ENCODE results near the gene IYD.

Gene IYD

DNA sequence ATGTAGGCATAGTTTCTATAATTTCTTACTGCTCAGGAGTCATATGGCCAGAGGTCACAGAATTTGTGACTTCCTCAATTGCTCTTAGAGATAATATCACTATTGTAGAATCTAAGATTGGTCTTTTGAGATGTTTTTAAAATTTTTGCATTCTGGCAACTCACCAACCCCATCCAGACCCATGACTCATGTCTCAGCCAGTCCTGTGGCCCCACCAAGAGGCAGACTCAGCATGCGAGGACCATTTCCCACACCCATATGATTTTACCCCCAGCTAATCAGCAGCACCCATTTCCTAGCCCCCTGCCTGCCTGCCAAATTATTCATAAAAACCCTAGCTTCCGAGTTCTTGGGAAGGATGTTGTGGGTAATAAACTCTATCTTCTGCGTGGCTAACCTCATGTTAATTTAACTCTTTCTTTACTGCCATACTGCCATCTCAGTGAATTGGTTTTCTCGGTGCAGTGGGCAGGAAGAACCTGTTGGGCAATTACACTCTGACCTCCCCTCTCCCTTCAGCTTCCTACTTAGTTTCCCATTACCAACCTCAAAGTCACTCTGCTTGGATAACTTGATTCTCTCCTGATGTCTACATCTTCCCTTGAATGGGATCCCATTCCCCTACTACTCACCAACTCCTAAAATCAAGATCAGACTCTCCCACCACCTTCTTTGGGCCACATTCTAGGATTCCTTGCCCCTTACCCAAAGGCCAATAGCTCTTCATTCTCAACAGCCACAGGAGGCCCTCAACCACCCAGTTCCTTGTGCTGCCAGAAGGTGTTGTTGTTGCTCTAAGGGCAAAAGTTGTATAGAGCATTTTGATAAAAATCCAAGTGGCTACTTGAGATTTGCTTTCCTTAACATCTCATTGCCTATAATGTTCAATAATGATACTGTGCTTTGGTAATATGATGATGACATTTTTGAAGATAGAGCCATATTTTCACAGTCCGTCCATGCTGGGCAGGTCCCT is 16.2 kb upstream of the IYD start:
- H3K36me3 ChIP-seq (ENCODE audit: control insufficient read depth, insufficient read depth, low read length): no peaks in the 10 kb centered on the region
- H3K27ac ChIP-seq (ENCODE audit: low read depth, low read length, severe bottlenecking): no peak overlapping the region
- H3K4me1 ChIP-seq (ENCODE audit: control insufficient read depth, insufficient read depth, low read length, poor library complexity, severe bottlenecking): peaks cover 13% of the 10 kb centered on the region
- no peaks in the 10 kb centered on the region for H3K9me3 ChIP-seq (ENCODE audit: control insufficient read depth, low read length)
- no peak overlapping the region for H3K4me3 ChIP-seq (ENCODE audit: extremely low read depth, insufficient read depth, low read length, poor library complexity, severe bottlenecking)
- 84 to 93% methylated on average over 2 to 3 of the region's 5 CpGs for WGBS, 2 experiments (ENCODE audit: insufficient coverage in 2 of 2)

DNA sequence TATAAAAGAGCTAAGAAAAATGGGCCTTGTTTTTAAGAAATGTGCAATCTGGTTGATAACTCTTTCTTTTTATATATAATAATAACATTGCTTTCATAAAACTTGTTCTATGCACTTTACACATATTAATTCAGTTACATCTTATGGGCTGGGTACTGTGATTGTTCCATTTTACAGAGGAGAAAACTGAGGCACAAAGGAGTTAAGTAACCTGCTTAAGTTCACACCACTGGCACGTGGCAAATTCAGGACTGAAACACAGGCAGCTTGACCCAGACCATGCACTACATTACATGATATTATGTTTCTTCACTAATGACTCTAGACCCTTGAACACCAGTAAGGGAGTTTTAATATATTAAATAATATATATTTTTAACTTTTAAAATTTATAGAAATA is 15.4 kb upstream of the IYD start:
- Histone ChIP-seq H3K27ac (ENCODE audit: low read depth, low read length, severe bottlenecking) (no peak overlapping the region), H3K36me3 (ENCODE audit: control insufficient read depth, insufficient read depth, low read length) (no peaks in the 10 kb centered on the region)
- WGBS, 2 experiments (ENCODE audit: insufficient coverage in 2 of 2): no CpG with 5 or more reads among the region's 1 CpG

DNA sequence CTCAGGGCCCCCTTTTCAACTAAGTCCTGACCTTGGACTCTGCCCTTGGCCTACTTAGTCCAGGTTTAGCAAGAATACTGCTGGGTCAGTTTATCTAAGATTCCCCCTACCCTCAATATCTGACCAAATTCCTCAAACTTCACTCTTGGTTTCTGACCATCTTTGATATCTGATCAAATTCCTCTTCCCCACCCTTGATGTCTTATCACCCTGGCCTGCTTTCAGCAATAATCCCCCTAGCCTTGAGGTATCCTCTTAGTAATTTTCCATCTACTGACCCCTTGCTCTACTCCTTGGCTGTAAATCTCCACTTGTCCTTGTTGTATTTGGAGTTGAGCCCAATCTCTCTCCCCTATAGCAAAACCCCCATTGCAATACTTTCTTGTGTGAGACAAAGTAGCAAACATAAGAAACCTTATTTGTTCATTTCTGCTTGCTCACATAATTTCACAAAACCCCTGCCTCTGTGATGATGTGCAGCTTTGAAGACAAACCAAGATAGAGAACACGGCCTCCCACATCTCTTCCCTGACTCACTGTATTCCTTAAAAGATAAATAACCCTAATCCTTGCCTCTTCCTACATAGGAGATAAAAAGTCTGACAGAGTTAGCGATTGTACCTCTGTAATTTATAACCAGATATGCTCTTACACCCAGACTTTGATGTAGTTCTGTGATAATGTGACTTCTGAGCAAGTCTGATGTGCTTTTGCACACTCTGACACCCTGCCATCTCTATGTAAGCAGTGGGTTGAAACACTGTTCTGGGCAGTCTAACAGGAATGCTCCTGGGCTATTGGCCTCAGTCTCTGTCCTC is 13.8 kb upstream of the IYD start:
- H3K27ac ChIP-seq (ENCODE audit: low read depth, low read length, severe bottlenecking): no peak overlapping the region
- WGBS, 2 experiments (ENCODE audit: insufficient coverage in 2 of 2): no CpG with 5 or more reads among the region's 2 CpGs
- H3K4me3 ChIP-seq (ENCODE audit: extremely low read depth, insufficient read depth, low read length, poor library complexity, severe bottlenecking): no peak overlapping the region
- no peaks in the 10 kb centered on the region for H3K9me3 ChIP-seq (ENCODE audit: control insufficient read depth, low read length)
- H3K4me1 ChIP-seq (ENCODE audit: control insufficient read depth, insufficient read depth, low read length, poor library complexity, severe bottlenecking): peaks cover 13% of the 10 kb centered on the region
- no peaks in the 10 kb centered on the region for H3K36me3 ChIP-seq (ENCODE audit: control insufficient read depth, insufficient read depth, low read length)

More for the DNA sequence above, 15.4 kb upstream of the IYD start:
- H3K9me3 ChIP-seq (ENCODE audit: control insufficient read depth, low read length): no peaks in the 10 kb centered on the region
- no peak overlapping the region for H3K4me3 ChIP-seq (ENCODE audit: extremely low read depth, insufficient read depth, low read length, poor library complexity, severe bottlenecking)
- peaks cover 13% of the 10 kb centered on the region for H3K4me1 ChIP-seq (ENCODE audit: control insufficient read depth, insufficient read depth, low read length, poor library complexity, severe bottlenecking)

DNA sequence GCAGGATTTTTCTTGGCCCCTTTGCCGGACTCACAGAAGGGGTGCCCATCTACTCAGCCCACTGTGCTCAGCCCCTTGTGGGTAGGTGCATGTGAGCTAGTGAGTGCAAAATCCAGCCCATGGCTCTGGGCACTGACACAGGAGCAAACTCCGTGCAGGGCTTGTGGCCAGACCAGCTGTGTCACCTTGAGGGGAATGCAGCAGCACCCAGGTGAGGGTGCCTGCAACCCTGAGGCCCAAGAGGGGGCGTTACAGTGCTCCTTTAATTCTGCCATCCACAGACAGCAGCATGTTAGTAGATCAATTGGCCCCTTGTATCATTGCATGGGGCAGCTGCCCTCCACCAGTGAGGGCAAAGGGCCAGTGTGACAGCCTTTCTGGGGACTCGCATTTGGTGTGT is 12.9 kb upstream of the IYD start:
- H3K36me3 ChIP-seq (ENCODE audit: control insufficient read depth, insufficient read depth, low read length): no peaks in the 10 kb centered on the region
- no peaks in the 10 kb centered on the region for H3K9me3 ChIP-seq (ENCODE audit: control insufficient read depth, low read length)
- H3K4me1 ChIP-seq (ENCODE audit: control insufficient read depth, insufficient read depth, low read length, poor library complexity, severe bottlenecking): peaks cover 13% of the 10 kb centered on the region
- H3K4me3 ChIP-seq (ENCODE audit: extremely low read depth, insufficient read depth, low read length, poor library complexity, severe bottlenecking): no peak overlapping the region
- H3K27ac ChIP-seq (ENCODE audit: low read depth, low read length, severe bottlenecking): no peak overlapping the region
- WGBS, 2 experiments (ENCODE audit: insufficient coverage in 2 of 2): 81 to 94% methylated on average over 2 to 4 of the region's 4 CpGs

DNA sequence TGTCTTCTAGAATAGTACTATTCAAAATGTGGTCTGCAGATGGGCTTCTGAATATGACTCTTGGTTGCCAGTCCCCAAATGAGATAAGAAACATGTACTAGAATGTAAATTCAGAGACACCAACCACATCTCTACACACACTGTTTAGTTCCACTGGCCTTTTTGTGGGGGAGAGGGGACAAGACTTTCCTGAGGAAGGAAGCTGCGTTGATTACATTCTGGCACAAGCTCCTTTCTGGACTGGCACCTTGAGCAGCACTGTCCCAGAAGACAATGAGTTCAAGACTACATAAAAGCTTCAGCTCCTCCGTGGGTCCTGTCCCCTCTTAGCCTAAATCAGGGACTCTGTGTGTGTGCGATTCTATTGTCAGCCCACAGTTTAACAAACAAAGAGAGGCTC is 6.9 kb upstream of the IYD start:
- H3K9me3 ChIP-seq (ENCODE audit: control insufficient read depth, low read length): no peaks in the 10 kb centered on the region
- no peaks in the 10 kb centered on the region for H3K4me1 ChIP-seq (ENCODE audit: control insufficient read depth, insufficient read depth, low read length, poor library complexity, severe bottlenecking)
- 75 to 100% methylated on average over 2 of the region's 3 CpGs for WGBS, 2 experiments (ENCODE audit: insufficient coverage in 2 of 2)
- H3K27ac ChIP-seq (ENCODE audit: low read depth, low read length, severe bottlenecking): no peak overlapping the region
- no peak overlapping the region for H3K4me3 ChIP-seq (ENCODE audit: extremely low read depth, insufficient read depth, low read length, poor library complexity, severe bottlenecking)
- H3K36me3 ChIP-seq (ENCODE audit: control insufficient read depth, insufficient read depth, low read length): no peaks in the 10 kb centered on the region

DNA sequence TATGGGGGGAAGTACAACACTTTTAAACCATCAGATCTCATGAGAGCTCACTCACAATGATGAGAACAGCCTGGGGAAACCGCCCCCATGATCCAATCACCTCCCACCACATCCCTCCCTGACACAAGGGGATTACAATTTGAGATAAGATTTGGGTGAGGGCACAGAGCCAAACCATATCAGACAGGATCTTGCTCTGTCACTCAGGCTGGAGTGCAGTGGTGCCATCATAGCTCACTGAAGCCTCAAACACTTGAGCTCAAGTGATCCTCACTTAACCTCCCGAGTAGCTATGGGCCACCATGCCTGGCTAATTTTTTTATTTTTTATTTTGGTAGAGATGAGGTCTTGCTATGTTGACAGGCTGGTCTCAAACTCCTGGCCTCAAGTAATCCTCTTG is 5.1 kb upstream of the IYD start:
- no peaks in the 10 kb centered on the region for H3K36me3 ChIP-seq (ENCODE audit: control insufficient read depth, insufficient read depth, low read length)
- 71% methylated on average over 1 of the region's 2 CpGs; no CpG with 5 or more reads in 1 of the 2 experiments for WGBS, 2 experiments (ENCODE audit: insufficient coverage in 2 of 2)
- H3K9me3 ChIP-seq (ENCODE audit: control insufficient read depth, low read length): no peaks in the 10 kb centered on the region
- no peak overlapping the region for H3K27ac ChIP-seq (ENCODE audit: low read depth, low read length, severe bottlenecking)
- no peaks in the 10 kb centered on the region for H3K4me1 ChIP-seq (ENCODE audit: control insufficient read depth, insufficient read depth, low read length, poor library complexity, severe bottlenecking)
- H3K4me3 ChIP-seq (ENCODE audit: extremely low read depth, insufficient read depth, low read length, poor library complexity, severe bottlenecking): no peak overlapping the region

DNA sequence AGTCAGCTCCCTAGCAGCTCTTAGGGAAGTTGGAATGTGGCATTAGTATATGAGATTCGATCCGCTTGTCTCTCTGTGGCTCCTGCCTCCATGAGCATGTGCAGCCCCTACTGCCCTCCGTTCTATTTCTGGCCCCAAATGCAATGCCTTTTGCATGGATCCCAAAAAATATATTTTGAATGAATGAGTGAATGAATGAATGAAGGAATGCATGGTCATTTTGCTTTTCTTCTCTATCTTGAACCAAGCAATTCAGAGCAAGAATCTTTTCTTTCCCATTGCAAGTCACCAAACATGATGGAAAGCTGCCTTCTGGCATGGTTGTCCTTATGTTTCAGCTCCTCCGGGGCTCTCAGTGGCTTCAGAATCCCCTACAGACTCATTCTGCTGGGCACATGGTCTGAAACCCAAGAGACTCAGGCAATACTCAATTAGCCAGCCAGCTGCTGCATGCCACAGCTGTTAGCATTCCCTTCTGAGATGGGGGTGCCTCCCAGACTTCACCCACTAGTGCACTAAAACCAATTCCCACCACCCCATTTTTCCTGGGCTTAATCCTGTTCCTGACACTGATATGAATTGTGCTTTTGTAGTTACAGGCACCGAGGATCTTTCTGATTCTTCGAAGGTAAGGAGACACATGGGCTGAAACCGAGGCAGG is 2.6 kb upstream of the IYD start:
- Histone ChIP-seq H3K27ac (ENCODE audit: low read depth, low read length, severe bottlenecking) (no peak overlapping the region), H3K4me1 (ENCODE audit: control insufficient read depth, insufficient read depth, low read length, poor library complexity, severe bottlenecking) (no peaks in the 10 kb centered on the region), H3K36me3 (ENCODE audit: control insufficient read depth, insufficient read depth, low read length) (no peaks in the 10 kb centered on the region), H3K9me3 (ENCODE audit: control insufficient read depth, low read length) (no peaks in the 10 kb centered on the region), H3K4me3 (ENCODE audit: extremely low read depth, insufficient read depth, low read length, poor library complexity, severe bottlenecking) (no peak overlapping the region)
- WGBS, 2 experiments (ENCODE audit: insufficient coverage in 2 of 2): 90 to 91% methylated on average over 4 of the region's 7 CpGs

DNA sequence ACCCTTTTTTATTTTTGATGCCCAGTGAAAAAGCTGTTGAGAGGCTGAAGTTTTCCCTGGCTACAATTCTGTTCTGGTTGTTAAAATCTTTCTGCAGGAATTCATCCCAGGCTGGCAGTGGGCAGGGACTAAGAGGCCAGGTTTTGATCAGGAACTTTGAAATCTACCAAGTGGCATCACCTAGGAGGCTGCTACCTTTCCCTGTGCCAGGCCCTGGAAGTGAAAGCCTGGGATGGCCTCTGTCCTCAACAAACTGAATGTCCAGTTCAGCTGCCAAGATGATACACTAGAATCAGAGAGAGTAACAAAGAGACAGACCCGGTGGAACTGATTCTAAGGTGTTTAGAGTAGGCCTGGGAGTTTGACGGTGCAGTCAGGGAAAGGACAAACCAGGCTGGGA is 596 bp downstream of the IYD start:
- 85 to 94% methylated on average over 2 of the region's 2 CpGs for WGBS, 2 experiments (ENCODE audit: insufficient coverage in 2 of 2)
- Histone ChIP-seq H3K36me3 (ENCODE audit: control insufficient read depth, insufficient read depth, low read length) (no peaks in the 10 kb centered on the region), H3K9me3 (ENCODE audit: control insufficient read depth, low read length) (no peaks in the 10 kb centered on the region), H3K4me1 (ENCODE audit: control insufficient read depth, insufficient read depth, low read length, poor library complexity, severe bottlenecking) (no peaks in the 10 kb centered on the region), H3K27ac (ENCODE audit: low read depth, low read length, severe bottlenecking) (no peak overlapping the region), H3K4me3 (ENCODE audit: extremely low read depth, insufficient read depth, low read length, poor library complexity, severe bottlenecking) (no peak overlapping the region)

DNA sequence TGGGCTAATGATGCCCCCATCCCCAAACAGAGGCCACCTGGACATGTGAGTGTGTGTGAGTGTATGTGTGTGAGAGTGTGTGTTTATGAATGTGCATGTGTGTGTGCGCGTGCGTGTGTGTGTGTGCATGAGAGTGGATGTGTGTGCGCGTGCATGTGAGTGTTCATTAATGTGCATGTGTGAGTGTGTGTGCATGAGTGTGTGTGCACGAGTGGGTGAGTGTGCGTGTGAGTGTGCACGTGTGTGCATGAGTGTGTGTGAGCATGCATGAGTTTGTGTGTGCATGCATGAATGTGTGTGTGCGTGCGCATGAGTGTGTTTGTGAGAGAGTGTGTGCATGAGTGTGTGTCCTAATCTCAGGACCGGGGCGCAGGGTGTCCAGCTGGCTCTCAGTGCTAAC is 1.3 kb downstream of the IYD start:
- H3K4me3 ChIP-seq (ENCODE audit: extremely low read depth, insufficient read depth, low read length, poor library complexity, severe bottlenecking): no peak overlapping the region
- WGBS, 2 experiments (ENCODE audit: insufficient coverage in 2 of 2): 89% methylated on average over 10 to 12 of the region's 12 CpGs

DNA sequence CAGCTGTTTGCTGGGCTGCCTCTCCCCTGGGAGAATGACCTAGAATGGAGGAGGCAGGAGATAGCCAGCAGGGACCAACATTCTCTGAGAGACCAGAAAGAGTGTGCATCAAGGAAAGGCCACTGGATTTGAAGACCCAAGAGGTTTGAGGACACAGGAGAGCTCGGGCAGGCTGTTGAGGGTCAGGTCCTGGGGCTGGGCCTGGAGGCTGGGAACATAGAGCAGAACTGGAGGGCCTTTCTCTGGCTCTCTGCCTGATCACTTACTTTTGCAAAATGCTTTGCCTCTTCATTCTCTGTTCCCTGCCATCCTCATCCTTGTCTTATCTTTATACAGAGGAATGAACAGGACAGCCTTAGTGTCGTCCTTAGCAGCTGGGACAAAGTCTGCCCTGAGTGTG is 2.5 kb downstream of the IYD start:
- Histone ChIP-seq H3K4me1 (ENCODE audit: control insufficient read depth, insufficient read depth, low read length, poor library complexity, severe bottlenecking) (no peaks in the 10 kb centered on the region), H3K9me3 (ENCODE audit: control insufficient read depth, low read length) (no peaks in the 10 kb centered on the region), H3K27ac (ENCODE audit: low read depth, low read length, severe bottlenecking) (no peak overlapping the region), H3K4me3 (ENCODE audit: extremely low read depth, insufficient read depth, low read length, poor library complexity, severe bottlenecking) (no peak overlapping the region), H3K36me3 (ENCODE audit: control insufficient read depth, insufficient read depth, low read length) (no peaks in the 10 kb centered on the region)
- WGBS, 2 experiments (ENCODE audit: insufficient coverage in 2 of 2): 76 to 86% methylated on average over 2 of the region's 2 CpGs

More for the DNA sequence above, 1.3 kb downstream of the IYD start:
- Histone ChIP-seq H3K9me3 (ENCODE audit: control insufficient read depth, low read length) (no peaks in the 10 kb centered on the region), H3K27ac (ENCODE audit: low read depth, low read length, severe bottlenecking) (no peak overlapping the region), H3K4me1 (ENCODE audit: control insufficient read depth, insufficient read depth, low read length, poor library complexity, severe bottlenecking) (no peaks in the 10 kb centered on the region), H3K36me3 (ENCODE audit: control insufficient read depth, insufficient read depth, low read length) (no peaks in the 10 kb centered on the region)

All from mesodermal cell (in vitro differentiated cells).